GM19467 (cell line): Measurements from ENCODE around the gene TSPAN19.

Experiments
- ATAC-seq: cut with Tn5 transposase; IDR thresholded peaks from one replicate; pipeline ENCODE4 v1.9.1; 2021; ENCODE audit warnings: mild to moderate bottlenecking, moderate library complexity; ENCODE audit not compliant: unreplicated experiment

The TSPAN19 gene

DNA sequence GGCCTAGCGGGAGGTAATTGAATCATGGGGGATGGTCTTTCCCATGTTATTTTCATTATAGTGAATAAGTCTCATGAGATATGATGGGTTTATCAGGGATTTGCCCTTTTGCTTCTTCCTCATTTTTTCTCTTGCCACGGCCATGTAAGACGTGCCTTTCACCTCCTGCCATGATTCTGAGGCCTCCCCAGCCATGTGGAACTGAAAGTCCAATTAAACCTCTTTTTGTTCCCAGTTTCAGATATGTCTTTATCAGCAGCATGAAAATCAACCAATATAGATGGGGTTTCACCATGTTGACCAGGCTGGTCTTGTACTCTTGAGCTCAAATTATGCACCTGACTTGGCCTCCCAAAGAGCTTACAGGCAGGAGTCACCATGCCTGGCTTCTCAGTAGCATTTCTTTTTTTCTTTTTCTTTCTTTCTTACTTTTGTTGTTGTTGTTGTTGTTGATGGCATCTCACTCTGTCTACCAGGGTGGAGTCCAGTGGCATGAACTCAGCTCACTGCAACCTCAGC lies 33.2 kb downstream of the TSPAN19 start:
- ATAC-seq: no peak

DNA sequence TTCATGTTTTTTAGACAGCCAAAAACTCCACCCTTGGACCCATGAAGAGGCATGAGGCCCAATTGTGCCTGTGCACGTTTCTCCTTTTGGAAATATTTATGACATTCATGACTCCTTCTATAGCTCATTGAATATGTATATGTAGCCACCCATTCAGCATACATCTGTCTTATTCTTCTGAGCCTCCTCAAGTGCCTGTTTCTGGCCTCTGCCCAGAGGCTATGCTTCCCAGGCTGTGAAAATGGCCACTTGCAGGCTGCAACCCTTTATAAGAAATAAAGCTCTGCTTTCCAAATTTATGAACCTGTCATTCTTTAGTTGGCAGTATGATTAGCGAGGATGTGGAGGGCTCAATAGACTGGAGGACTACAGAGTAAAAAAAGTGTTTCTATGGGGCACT lies 35.3 kb downstream of the TSPAN19 start:
- no peak for ATAC-seq

DNA sequence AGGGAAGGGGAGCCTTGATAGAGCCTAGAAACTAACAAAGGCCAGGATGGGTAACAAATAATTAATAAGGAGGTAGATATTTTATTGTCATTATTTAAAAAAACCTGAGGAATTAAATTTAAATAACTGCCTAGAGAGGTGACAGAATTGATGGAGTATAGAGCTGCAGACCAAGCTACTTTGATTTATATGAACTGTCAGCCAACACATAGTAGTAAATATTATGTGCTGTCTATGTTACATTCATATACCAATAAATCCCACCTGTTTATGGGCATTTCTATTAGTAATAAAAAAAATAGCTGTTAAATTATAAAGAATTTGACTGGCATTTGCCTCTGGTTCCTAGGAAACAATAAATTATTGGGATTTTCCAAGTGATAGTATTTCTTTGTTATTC lies 37.7 kb downstream of the TSPAN19 start:
- ATAC-seq: no peak

DNA sequence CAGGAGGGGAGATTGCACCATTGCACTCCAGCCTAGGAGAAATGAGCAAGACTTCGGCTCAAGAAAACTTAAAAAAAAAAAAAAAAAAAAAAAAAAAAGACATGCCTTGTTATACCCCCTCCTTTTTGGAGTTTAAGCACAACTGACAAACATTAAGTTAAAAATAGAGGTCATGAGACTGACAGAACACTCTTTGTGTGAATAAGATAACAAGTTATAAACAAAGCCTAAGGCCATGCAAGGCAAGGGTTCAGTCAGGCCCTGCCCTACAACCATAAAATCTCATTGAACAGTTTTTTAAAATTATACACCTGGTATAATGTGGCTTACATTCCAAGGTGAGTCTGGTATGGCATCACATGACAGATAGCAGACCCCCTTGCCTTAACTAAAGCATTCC lies 39.3 kb downstream of the TSPAN19 start:
- ATAC-seq: no peak

DNA sequence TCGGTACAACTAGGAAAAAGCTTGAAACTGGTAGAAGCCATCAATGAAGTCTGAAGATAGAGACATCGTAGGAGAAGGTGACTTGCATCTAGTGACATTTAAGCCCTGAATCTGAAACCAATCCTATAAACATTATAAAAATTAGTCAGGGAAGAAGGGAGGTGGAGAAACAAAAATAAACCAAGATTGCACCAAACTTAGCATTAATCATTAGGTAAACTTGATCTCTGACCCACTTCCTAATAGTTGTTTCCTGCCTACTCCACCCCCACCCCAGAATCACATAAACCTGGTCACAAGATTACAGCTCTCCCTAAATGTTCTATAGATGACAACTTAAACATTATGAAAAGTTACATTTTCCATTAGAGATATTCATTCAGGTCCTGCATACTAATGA lies 40.4 kb downstream of the TSPAN19 start:
- no peak for ATAC-seq

DNA sequence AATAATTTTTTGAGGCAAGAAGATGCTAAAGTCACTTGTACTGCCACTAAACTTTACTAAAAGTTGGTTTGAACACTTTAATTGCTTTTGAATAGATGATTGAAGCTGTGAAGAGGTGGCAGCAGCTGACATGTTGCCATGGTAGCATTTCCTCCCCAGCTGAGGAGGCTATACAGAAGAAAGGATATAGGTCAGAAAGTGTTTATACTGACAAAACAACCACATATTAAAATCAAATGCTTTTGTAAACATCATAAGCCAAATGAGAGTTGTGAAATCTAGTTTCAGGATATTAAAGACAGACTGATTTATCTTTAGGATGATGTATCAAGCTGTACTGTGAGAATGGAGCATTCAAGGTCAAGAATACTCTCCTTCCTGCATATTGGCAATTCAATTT lies 41.7 kb downstream of the TSPAN19 start:
- no peak for ATAC-seq

DNA sequence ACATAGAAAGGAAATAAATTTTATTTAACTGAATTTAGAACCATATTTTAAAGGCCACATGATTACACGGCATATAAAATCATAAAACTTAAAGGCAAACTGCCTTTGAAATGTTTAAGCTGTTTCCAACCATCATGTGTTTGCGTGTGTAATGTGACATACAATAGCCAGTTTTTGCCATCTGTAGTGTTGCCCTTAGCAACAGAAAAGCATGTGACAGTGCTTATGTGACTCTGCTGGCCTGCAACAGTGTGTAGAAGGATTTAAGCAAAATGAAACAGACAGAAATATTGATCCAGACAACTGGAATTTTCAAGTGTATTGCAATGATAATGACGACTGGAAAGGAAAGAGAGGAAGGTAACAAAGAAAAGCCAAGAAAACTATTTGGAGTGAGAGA lies 49.5 kb downstream of the TSPAN19 start:
- no peak for ATAC-seq

DNA sequence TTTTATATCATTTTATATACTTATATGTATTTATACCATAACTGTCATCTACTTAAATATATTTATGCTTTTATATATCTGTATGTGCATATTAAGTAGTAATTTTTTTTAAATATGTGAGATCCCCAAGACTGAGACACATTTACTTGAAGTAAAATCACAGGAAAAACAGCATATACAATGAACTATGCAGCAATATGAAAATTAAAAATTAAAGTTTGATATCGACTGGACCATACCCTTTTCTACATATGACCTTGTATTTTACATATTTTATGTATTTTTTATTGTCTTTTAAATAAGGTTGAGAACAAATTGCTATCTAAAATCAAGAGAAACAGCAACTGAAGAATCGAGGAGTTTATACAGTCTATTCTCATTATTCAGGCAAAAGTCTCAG lies 50.0 kb downstream of the TSPAN19 start:
- ATAC-seq: no peak

DNA sequence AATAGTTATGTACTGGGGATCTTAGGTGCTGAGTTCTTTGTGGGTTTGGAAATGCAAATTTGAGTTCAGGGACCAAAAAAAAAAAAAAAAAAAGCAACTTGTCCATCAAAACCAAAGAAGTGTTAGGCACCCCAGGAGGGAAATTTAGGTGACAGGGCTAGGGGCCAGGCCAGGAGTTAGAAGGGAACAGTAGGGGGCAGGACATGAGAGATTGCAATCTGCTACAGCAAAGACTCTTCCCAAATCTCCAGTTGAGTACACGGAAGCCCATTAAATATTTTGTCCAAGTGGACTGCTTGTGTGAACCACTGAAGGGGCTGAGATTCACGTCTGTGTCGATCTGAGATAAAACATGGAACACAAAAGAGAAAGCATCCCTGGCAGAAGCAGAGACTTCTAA lies 52.8 kb downstream of the TSPAN19 start:
- no peak for ATAC-seq

DNA sequence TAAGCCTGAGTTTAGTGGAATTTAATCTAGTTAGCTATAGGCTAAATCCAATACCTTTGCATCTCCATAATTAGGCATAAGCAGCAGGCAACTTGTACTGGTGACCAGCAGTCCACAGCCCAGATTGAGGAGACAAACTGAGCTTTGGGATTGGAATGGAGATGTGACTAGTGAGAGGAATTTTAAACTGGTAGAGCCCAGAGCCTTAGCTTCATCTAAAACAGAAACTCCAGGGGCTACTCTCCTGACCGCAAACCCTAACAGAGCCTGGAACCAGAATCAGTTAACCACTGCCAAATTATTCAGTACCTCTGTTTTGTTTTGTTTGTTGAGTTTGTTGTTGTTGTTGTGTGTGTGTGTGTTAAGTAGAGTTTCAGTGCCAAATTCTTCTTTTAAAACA lies 53.2 kb downstream of the TSPAN19 start:
- ATAC-seq: no peak

DNA sequence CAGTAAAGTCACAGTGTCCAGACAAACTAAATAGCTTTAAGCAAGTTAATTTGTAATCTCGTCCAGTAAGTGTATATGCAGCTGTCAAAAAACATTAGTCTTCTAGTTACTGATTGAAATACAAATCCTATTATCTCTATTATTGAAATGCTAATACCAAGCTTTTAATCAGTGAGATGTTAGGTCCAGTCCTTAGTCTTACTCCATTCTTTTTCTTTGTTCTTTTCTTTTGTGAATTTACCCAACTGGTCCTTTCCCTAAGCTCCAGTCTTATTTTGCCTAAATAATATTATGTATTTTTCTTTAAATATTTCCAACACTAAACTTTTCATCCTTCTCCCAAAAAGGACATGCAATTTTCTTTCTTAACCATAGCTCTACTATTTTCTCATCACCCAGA lies 57.2 kb downstream of the TSPAN19 start:
- ATAC-seq: no peak

DNA sequence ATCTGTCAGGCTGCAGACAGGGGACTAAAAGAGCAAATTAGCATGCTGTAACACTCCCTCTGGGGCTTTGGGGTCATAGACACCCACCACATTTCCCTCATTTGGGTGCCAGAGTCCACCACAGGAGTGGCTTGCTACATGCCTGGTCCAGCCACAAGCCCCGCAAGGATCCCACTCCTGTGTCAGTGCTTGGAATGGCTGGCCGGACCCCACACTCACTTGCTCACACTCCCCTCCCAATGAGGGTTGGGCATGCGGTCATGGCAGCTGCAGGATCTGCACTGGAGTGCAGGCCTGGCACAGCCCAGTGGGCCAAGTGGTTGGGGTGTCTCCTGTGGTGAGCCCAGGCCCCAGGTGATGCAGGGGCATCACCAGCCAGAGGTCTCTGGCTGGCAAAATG lies 59.9 kb downstream of the TSPAN19 start:
- ATAC-seq: no peak

DNA sequence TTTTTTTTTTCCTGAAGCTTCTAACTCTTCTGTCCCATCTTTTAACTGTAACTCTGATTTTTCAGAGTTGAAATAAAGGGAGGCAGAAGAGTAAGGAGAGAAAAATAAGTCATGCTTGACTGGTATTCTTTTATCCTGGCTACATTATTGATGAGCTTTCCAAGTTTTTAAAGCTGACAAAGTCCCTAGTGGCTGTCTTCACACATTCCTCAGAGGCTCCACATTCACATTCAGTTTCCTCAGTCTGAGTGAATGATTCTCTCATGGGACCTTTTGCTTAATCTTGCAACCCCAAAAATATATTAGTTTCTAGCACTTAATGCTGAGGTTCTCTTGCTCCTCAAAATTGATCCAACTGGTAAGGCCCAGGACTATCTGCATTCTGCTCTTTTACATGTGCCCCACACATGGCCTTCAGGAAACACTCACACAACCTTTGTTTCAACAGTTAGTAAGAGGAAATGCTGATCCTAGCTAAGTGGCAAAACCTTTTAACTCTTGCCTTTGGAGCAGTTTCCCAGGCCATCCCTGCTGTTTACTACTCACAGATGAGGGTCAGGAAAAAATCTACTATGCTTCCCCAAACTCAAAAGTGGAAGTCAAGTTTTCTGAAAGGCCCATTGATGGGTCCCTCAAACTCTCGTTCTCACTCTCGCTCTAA lies 61.8 kb downstream of the TSPAN19 start:
- ATAC-seq: no peak

DNA sequence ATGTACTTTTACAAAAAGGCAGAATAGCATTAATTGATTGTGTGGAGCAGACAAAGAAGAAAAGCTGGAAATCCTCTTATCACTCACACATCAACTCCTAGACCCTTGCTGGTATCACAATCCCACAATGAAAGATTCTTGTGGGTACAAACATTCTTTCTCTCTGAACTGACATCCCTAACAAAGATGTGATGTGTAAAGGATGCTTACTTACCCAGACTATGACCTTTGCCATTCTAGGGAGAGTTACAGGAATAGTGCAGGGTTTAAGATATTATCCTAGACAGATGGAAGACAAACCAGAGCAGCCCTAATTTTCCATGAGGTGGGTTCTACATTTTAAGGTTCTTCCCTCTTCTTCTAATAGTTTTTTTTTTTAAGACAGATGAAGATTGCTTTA lies 63.1 kb downstream of the TSPAN19 start:
- no peak for ATAC-seq

DNA sequence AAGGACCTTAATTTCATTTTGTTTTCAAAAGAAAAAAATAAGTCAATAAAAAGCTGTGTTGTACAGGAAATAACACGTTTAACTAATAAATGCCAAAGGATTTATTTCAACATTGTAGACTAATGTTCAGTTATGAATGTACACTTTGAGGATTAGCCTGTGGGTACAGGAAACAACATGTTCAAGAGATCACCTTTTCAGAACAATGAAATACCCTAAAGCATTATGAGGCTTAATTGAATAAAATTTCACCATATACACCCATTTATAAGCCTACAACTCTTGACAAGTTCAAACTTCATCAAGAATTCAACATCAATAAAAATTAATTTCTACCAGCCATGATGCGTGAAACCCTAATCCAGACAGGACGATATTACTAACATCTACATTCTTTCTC lies 66.9 kb downstream of the TSPAN19 start:
- no peak for ATAC-seq
